GM18519 (cell line): ENCODE data around the gene PLEKHM3.
"Not testable (repeated sequence)": the region's sequence is repeated elsewhere in the genome, so short reads cannot be mapped to it uniquely, and the experiment has no call there.

Source experiments
- ATAC-seq: cut with Tn5 transposase; IDR thresholded peaks from one replicate; pipeline ENCODE4 v1.9.1; 2021; ENCODE audit warnings: mild to moderate bottlenecking, moderate library complexity; ENCODE audit not compliant: unreplicated experiment, low FRiP score

Gene PLEKHM3

DNA sequence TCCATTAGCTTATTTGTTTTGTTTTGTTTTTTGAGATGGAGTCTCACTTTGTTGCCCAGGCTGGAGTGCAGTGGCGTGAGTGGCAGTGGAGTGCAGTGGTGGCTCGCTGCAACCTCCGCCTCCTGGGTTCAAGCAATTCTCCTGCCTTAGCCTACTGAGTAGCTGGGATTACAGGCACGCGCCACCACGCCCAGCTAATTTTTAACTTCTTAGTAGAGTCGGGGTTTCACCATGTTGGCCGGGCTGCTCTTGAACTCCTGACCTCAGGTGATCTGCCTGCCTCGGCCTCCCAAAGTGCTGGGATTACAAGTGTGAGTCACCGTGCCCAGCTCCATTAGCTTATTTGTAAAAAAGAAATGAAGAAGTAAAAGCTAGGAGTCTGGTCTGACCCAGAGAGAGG lies 213.7 kb downstream of the PLEKHM3 start:
- not testable (repeated sequence) for ATAC-seq

DNA sequence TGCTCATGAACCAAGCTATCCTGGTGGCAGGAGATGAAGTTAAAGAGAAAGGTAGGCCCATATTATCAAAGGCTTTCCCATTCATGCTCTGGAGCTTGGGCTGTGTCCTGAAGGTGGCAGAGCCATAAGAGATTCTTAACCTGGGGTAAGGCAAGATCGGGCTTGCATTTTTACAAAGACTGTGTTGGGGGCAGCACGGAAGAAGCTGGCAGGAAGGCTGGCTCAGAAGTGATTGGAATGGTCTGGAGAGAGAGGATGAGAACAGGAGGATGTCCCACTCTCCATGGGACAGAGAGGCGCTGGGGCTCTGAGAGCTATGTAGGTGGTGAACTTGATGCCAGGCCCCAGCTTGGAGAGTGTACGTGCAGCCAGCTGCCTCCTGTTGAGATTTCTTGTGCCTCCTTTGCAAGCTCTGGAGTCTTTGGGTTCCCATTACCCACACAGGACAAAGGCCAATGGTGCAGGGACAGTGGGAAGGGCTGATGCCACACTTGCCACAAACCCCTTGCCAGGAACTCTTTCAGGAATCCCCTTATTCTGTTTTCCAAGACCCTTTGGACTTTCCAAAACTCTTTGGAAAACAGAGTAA lies 215.0 kb downstream of the PLEKHM3 start:
- no peak for ATAC-seq

DNA sequence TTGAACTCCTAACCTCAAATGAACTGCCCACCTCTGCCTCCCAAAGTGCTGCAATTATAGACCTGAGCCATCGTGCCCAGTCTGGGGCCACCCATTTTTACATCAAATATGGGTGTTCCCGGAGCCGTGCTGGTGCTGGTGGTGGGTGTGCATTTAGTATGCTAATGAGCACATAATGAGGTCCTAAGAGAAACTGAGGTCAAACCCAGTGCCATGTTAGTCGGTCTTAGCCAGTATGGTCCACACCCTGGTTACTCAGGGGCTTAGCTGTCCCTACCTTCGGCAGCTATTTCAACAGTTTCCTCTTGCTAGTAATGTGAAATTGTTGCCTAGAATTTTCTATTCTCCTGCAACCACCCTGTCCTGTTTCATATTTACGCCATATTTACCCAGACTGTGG lies 217.2 kb downstream of the PLEKHM3 start:
- no peak for ATAC-seq

GRCh38 chr2:207807516-207807915 lies 217.8 kb downstream of the PLEKHM3 start:
- no peak for ATAC-seq

GRCh38 chr2:207805566-207806226 lies 219.6 kb downstream of the PLEKHM3 start:
- no peak for ATAC-seq

- no peak for ATAC-seq
These were observed 222.7 kb downstream of the PLEKHM3 start for GRCh38 chr2:207802650-207803049.

GRCh38 chr2:207801259-207801658 lies 224.1 kb downstream of the PLEKHM3 start:
- ATAC-seq = no peak

DNA sequence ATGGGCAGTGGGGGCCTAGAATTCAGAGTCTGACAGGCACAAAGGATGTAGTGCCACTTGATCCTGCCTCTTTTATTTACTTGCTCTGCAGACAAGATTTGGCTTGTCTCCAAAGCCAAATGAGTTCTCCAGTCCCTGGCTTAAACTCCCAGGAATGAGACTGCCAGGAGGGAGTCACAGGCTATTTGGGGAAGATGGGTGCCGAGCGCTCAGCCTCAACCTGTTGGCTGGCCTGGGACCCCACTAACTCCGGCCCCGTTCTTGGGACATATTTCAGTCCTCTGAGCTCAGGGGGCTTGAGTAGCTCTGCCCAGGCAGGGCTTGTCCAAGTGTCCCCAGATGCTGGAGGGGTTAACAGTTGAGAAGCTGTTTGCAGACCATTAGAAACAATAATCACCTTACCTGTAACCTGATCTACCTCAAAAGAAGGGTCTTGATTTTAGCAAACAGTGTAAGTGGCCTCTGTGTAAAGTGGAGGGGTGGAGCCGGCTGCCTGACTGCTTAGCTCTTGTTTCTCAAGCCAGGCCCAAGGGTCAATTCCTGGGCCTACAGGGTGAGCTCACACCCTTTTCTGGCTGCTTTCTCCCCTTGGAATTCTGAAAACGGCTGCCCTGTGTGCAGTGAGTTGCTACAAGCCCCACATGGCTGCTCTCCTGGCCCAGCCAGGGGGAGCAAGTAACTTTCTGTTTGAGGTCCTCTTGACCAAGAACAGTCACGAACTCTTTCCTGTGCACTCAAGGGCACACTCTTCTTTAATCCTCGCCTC lies 228.6 kb downstream of the PLEKHM3 start:
- no peak for ATAC-seq

DNA sequence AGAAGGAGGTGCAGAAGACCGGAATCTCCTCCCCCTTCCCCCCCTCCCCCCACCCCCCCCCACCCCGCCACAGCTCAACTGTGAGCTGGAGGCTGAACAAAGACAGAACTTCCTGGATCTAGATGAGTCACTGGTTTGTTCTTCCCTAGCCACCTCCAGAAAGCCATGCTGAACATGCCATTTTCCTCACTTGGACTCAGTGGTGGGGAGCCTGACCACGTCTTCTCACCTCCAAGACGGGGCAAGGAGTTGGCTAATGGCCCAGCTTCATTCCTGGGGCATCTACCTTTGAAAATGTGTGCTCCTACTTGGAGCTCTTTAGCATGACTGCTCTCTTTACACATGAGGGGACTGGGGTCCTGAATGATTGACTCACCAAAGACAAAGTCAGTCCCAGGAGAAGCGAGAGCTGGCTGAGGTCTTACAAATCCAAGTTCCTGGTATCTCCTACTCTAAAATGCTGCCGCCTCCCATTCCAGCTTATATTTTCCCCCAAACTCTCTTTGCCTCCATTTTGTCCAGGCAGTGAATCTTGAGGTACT lies 233.0 kb downstream of the PLEKHM3 start:
- no peak for ATAC-seq

DNA sequence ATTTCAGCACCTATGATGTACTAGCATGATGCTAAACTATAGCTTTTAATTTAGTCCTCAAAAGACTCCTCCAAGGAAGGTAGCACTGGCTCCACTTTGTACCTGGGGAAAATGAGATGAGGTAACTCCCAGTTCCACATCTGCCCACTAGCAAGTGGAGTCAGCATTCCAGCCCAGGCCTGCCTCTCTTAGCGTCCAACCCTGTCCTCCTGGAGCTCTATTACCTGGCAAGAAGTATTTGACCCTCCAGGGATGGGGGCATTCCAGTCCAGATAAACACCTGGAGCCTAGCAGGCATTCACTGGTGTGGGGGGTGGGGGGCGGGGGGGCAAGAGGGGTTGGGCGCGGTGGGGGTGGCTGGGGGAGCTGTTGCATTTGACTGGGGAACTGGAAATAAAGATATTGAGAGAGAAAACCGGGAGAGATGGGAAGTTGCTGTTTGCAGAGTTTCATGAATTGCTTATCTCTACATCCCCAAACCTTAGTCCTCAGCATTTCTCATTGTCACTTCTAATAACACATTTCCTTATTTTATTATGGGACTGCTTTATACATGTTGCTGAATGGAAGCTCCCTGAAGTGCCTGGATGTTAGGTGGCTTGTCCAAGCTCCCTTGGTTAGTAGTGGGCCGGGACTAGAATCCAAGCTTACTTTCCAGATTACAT lies 233.6 kb downstream of the PLEKHM3 start:
- ATAC-seq = no peak

DNA sequence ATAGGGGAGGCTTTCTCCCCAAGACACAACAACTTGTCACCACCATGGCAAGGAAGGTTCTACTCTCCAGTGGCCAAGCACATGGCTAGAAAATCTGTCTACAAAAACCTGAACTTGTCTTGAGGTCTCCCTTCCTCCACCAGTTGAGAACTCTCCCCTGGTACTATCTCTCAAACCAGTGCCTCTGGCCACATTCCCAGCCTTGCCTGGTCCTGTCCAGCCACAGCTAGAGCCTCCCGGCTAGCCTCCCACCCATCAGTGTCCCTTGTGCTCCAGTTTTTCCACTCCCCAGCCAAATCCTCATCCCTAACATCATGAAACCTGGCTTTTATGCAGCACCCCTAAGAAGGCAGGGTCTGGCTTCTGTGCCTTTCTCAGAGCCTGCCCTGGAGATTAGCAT lies 234.4 kb downstream of the PLEKHM3 start:
- ATAC-seq = no peak

- no peak for ATAC-seq
These were observed 237.5 kb downstream of the PLEKHM3 start for GRCh38 chr2:207787800-207788199.

DNA sequence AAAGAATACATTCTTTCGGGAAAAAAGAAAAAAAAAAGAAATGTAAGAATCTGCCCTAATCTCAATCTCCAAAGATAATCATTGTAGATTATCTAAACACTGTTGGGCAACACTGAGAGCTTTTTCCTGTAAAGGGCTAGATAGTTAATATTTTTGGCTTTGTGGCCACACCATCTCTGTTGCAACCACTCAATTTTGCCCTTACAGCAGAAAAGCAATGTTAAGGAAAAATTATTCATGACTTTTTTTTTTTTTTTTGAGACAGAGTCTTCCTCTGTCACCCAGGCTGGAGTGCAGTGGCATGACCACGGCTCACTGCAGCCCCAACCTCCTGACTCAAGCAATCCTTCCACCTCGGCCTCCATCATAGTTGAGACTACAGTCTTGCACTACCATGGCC lies 238.3 kb downstream of the PLEKHM3 start:
- ATAC-seq = no peak

DNA sequence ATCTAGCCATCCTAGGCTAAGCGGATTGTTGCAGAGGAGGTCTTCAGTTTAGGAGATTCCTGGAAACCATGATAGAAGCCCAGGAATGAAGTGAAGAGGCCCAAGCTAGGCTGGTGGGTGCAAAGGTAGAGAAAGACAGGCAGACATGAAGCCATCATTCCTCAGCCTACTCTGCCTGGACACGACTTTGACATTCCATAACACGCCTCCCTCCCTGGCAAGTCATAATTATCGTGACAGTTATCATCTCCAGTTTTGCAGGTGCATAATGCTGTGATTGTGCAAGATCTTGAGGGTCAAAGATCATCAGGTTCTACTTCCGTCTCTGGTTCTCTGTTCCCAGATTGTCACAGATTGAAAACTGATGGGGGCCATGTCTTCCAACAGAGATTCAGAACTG lies 240.4 kb downstream of the PLEKHM3 start:
- no peak for ATAC-seq

DNA sequence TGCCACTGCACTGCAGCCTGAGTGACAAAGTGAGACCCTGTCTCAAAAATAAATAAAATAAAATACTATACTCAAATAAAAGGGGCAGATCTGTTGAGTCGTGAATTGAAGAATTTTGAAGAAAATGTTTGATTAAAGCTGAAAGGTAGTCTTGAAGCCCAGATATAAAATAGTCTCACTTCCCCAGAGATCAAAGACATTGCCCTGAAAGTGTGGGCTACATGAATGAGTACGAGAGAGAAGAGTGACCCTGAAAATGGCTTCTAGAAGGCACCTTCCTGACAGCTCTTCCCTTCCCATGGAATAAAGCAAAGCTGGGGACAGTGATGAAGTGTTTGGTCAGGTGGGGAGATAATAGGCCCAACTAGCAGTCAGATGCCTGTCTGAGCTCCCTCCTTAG lies 241.8 kb downstream of the PLEKHM3 start:
- no peak for ATAC-seq

DNA sequence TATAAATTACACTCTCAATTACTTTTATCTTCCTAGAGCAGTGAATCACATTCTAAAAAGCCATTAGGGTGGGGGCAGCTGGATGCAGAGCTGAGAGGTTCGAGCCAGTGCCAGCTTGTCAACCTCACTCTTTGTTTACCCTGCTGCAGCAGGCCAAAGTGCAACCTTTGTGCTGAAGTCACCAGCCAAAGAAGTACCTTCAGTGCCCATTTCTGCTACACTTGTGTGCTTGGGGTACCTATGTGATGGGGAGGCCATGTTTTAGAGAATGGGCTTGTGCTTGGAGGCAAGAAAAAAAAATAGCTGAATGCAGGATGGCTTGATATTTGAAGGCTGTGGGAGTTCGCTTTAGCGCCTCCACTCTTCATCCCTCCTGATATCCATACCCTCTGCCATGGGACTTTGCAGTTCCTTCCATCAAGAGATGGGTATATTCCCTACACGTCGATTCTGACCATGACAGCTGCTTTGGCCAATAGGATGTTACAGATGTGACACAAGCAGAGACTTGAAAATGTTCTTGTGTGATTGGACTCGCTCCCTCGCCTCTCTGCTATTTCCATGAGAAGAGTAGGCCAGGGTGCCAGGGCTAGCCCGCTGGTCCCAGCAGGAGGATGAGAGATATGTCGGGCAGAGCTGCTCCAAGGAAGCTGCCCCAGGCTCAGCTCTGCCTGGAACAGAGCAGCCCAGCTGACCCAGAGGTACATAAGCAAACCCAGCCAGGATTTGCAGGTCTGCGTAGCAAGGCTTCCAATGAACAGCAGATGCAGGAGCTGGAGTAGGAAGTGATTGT lies 242.9 kb downstream of the PLEKHM3 start:
- no peak for ATAC-seq

- ATAC-seq = no peak
These were observed 245.8 kb downstream of the PLEKHM3 start for GRCh38 chr2:207779523-207779922.

GRCh38 chr2:207778298-207778882 lies 246.9 kb downstream of the PLEKHM3 start:
- ATAC-seq = no peak

DNA sequence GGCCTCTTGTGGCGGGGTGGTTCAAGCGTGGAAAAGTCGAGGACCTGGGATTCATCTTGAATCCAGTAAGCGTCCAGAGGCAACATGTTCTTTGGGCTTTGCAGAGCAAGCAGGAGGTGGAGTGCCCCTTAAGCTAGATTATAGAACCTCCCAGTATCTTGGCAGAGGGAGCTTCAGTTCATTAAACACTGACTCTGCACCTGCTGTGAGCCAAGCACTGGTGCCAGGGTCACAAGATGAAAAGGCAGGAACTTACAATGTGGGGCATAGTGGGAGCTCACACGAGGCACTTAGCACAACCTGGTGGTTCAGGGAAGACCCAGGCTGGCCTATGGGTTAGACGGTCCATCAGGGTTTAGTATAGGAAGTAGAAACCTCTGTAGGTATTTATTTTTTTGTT lies 248.2 kb downstream of the PLEKHM3 start:
- no peak for ATAC-seq

GRCh38 chr2:207775473-207775872 lies 249.9 kb downstream of the PLEKHM3 start:
- ATAC-seq = no peak
